ENCODE measurements around the gene OR51B6. TPM values are rescaled to one million over a fixed set of nuclear protein-coding genes. Genes with fewer than 3 reads are reported as not detected.
"Not testable (repeated sequence)": the region's sequence is repeated elsewhere in the genome, so short reads cannot be mapped to it uniquely, and the experiment has no call there.

The OR51B6 gene
- total and polyA plus RNA-seq, 2 of the 13 experiments (the other 11 are each of a cell fraction or from before 2014, with no cell fraction given), result not detected

GRCh38 chr11:5336331-5336730, 15.0 kb upstream of the OR51B6 start:
- H3K4me1 ChIP-seq (ENCODE audit: insufficient read depth, low read length), result no peaks in the 10 kb centered on the region
- H3K27me3 ChIP-seq (ENCODE audit: control insufficient read depth in 1 of 2, insufficient read depth in 2 of 2, low read length in 2 of 2), result no peaks in the 10 kb centered on the region
- POLR2A ChIA-PET, result no interaction called here
- no peak overlapping the region for H3K4me2 ChIP-seq (ENCODE audit: low read depth, low read length)
- TF ChIP-seq, protein P1, sequence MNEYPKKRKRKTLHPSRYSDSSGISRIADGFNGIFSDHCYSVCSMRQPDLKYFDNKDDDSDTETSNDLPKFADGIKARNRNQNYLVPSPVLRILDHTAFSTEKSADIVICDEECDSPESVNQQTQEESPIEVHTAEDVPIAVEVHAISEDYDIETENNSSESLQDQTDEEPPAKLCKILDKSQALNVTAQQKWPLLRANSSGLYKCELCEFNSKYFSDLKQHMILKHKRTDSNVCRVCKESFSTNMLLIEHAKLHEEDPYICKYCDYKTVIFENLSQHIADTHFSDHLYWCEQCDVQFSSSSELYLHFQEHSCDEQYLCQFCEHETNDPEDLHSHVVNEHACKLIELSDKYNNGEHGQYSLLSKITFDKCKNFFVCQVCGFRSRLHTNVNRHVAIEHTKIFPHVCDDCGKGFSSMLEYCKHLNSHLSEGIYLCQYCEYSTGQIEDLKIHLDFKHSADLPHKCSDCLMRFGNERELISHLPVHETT (CRISPR knock-in tag; conservative IDR thresholded peaks at IDR 0.05), result no peak
- TF ChIP-seq ZNF775 (CRISPR knock-in tag; IDR thresholded peaks at IDR 0.05; ENCODE audit: borderline replicate concordance), result no peak
- no peak for TF ChIP-seq MTA1 (CRISPR knock-in tag; IDR thresholded peaks at IDR 0.05; ENCODE audit: borderline replicate concordance)
- no peak overlapping the region for H3K9ac ChIP-seq (ENCODE audit: insufficient read depth, low read depth, low read length)
- no peaks in the 10 kb centered on the region for H3K79me2 ChIP-seq (ENCODE audit: insufficient read depth, low read length)
- no peaks in the 10 kb centered on the region for H3K36me3 ChIP-seq (replicated peaks in 1 of 2; ENCODE audit: control insufficient read depth in 1 of 2, insufficient read depth in 2 of 2, low read length in 2 of 2)
- DNase-seq (ENCODE audit: low spot score) (no peak), ATAC-seq (no peak), FAIRE-seq (no peak)
- in situ Hi-C loops (cut with HindIII; ENCODE audit: extremely low pct_ligation_motif_present, low pct_unique_long_range_greater_than_20kb), result no loop called here
- H4K20me1 ChIP-seq (ENCODE audit: insufficient read depth, low read length), result no peaks in the 10 kb centered on the region
- CTCF ChIA-PET (ENCODE audit: low intra/inter-chr PET ratio, low total read pairs), result no interaction called here
- intact Hi-C loops (cut with micrococcal nuclease; ENCODE audit: unreplicated experiment), result no loop called here
- H3K9me3 ChIP-seq (ENCODE audit: low read length), result no peaks in the 10 kb centered on the region
- no peak overlapping the region for H3K4me3 ChIP-seq (replicated peaks in 1 of 3; ENCODE audit: insufficient read depth in 1 of 3, low read depth in 2 of 3, low read length in 3 of 3)
- H2AFZ ChIP-seq (ENCODE audit: low read length), result no peak overlapping the region
- H3K27ac ChIP-seq (ENCODE audit: extremely low read length, insufficient read depth, low read length), result no peak overlapping the region
- BruUV-seq (replicated peaks), result no TSS peak

DNA sequence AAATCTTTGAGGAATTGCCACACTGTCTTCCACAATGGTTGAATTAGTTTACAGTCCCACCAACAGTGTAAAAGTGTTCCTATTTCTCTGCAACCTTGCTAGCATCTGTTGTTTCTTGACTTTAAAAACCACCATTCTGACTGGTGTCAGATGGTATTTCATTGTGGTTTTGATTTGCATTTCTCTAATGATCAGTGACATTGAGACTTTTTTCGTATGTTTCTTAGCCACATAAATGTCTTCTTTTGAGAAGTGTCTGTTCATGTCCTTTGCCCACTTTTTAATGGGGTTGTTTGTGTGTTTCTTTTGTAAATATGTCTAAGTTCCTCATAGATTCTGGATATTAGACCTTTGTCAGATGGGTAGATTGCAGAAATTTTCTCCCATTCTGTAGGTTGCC, 14.1 kb upstream of the OR51B6 start:
- CTCF ChIA-PET (ENCODE audit: low intra/inter-chr PET ratio, low total read pairs); H4K20me1 ChIP-seq (ENCODE audit: insufficient read depth, low read length); ATAC-seq; H3K4me2 ChIP-seq (ENCODE audit: low read depth, low read length); FAIRE-seq; POLR2A ChIA-PET; H3K79me2 ChIP-seq (ENCODE audit: insufficient read depth, low read length); H2AFZ ChIP-seq (ENCODE audit: low read length); H3K4me1 ChIP-seq (ENCODE audit: insufficient read depth, low read length); H3K27me3 ChIP-seq (ENCODE audit: control insufficient read depth in 1 of 2, insufficient read depth in 2 of 2, low read length in 2 of 2); BruUV-seq (replicated peaks); H3K27ac ChIP-seq (ENCODE audit: extremely low read length, insufficient read depth, low read length); H3K9ac ChIP-seq (ENCODE audit: insufficient read depth, low read depth, low read length); in situ Hi-C loops (cut with HindIII; ENCODE audit: extremely low pct_ligation_motif_present, low pct_unique_long_range_greater_than_20kb); H3K4me3 ChIP-seq (replicated peaks in 1 of 3; ENCODE audit: insufficient read depth in 1 of 3, low read depth in 2 of 3, low read length in 3 of 3); H3K36me3 ChIP-seq (replicated peaks in 1 of 2; ENCODE audit: control insufficient read depth in 1 of 2, insufficient read depth in 2 of 2, low read length in 2 of 2); DNase-seq (ENCODE audit: low spot score); H3K9me3 ChIP-seq (ENCODE audit: low read length); intact Hi-C loops (cut with micrococcal nuclease; ENCODE audit: unreplicated experiment): not testable (repeated sequence)
- 4% methylated on average over 1 of the region's 1 CpG for WGBS (ENCODE audit: low lambda C conversion rate)
